Hepatocyte (in vitro differentiated cells): ENCODE measurements around the gene IKZF1. TPM values are rescaled to one million over a fixed set of nuclear protein-coding genes. Genes with fewer than 3 reads are reported as not detected.

ENCODE experiments used
- DNase-seq: peaks from one replicate; pipeline ENCODE4 v3.0.0-alpha.2; 2016; ENCODE audit warnings: low spot score
- H2AFZ ChIP-seq: fragments of 200-600 bp; sonication (generic); 2 replicates; pipeline ENCODE4 v1.6.0; 2016; ENCODE audit warnings: antibody characterized with exemption, mild to moderate bottlenecking
- H3K27ac ChIP-seq: fragments of 200-600 bp; sonication (generic); 2 replicates; pipeline ENCODE4 v1.5.1; 2016; ENCODE audit warnings: mild to moderate bottlenecking
- H3K27me3 ChIP-seq: fragments of 200-600 bp; sonication (generic); 2 replicates; pipeline ENCODE4 v1.6.1; 2016
- H3K36me3 ChIP-seq: fragments of 200-600 bp; sonication (generic); replicated peaks from 2 replicates; pipeline ENCODE4 v1.5.1; 2016; ENCODE audit warnings: low read depth; ENCODE audit not compliant: insufficient read depth
- H3K4me1 ChIP-seq: fragments of 200-600 bp; sonication (generic); 2 replicates; pipeline ENCODE4 v1.5.1; 2016; ENCODE audit warnings: mild to moderate bottlenecking, moderate library complexity; ENCODE audit not compliant: insufficient read depth
- H3K4me2 ChIP-seq: fragments of 200-600 bp; sonication (generic); 2 replicates; pipeline ENCODE4 v1.6.0; 2016
- H3K4me3 ChIP-seq: fragments of 200-600 bp; sonication (generic); 2 replicates; pipeline ENCODE4 v1.5.1; 2016; ENCODE audit warnings: mild to moderate bottlenecking
- H3K79me2 ChIP-seq: fragments of 200-600 bp; sonication (generic); 2 replicates; pipeline ENCODE4 v1.6.0; 2017; ENCODE audit warnings: mild to moderate bottlenecking
- H3K9me2 ChIP-seq: fragments of 200-600 bp; sonication (generic); replicated peaks from 2 replicates; pipeline ENCODE4 v1.6.0; 2017; ENCODE audit warnings: mild to moderate bottlenecking; ENCODE audit not compliant: insufficient read depth
- H3K9me3 ChIP-seq: fragments of 200-600 bp; sonication (generic); 2 replicates; pipeline ENCODE4 v1.5.1; 2016; ENCODE audit warnings: low read depth, mild to moderate bottlenecking
- H4K20me1 ChIP-seq: fragments of 200-600 bp; sonication (generic); 2 replicates; pipeline ENCODE4 v1.6.0; 2016; ENCODE audit warnings: mild to moderate bottlenecking; ENCODE audit not compliant: insufficient read depth, poor library complexity, severe bottlenecking
- CTCF ChIP-seq: fragments of 200-600 bp; sonication (generic); IDR thresholded peaks from 2 replicates; pipeline ENCODE4 v1.5.1; 2016; ENCODE audit warnings: antibody characterized with exemption, mild to moderate bottlenecking; ENCODE audit not compliant: poor library complexity
- EZH2 ChIP-seq: fragments of 200-600 bp; sonication (generic); IDR thresholded peaks from 2 replicates; pipeline ENCODE4 v1.6.1; 2016; ENCODE audit warnings: antibody characterized with exemption, mild to moderate bottlenecking, borderline replicate concordance
- EZH2phosphoT487 ChIP-seq: fragments of 200-600 bp; sonication (generic); IDR thresholded peaks from one replicate; pipeline ENCODE4 v1.6.1; 2018; ENCODE audit warnings: antibody characterized with exemption, mild to moderate bottlenecking, low read depth, moderate library complexity; ENCODE audit not compliant: unreplicated experiment, severe bottlenecking
- WGBS: methylation state at CpG from one replicate; pipeline ENCODE4 v1.1.6; 2016; ENCODE audit warnings: low lambda C conversion rate; ENCODE audit errors: missing lambda C conversion rate; 5-methylcytosine and 5-hydroxymethylcytosine counted together
- polyA plus RNA-seq: library from polyadenylated mRNA; unstranded; fragments of >200 nt; fragmentation: Nextera tagmentation; extraction: Ambion mirVana; gene quantifications from 2 replicates; pipeline ENCODE4 v1.2.1, GENCODE V29; 2016
- total RNA-seq: library from RNA; depleted of rRNA; stranded (reverse); fragments of >200 nt; gene quantifications from 2 replicates; pipeline ENCODE4 v1.2.3, GENCODE V29; 2014

IKZF1 gene
- total and polyA plus RNA-seq, 2 experiments from 2014 or later = 0.16 to 0.47 TPM

- H3K36me3 ChIP-seq = no peaks in the 10 kb centered on the region
- TF ChIP-seq EZH2 (no peak), EZH2phosphoT487 (no peak), CTCF (no peak)
- 93% methylated on average over 9 of the region's 9 CpGs for WGBS
- H2AFZ ChIP-seq = no peak overlapping the region
- no peak overlapping the region for H3K27ac ChIP-seq
- H3K9me3 ChIP-seq = no peaks in the 10 kb centered on the region
- no peaks in the 10 kb centered on the region for H3K79me2 ChIP-seq
- no peaks in the 10 kb centered on the region for H3K4me1 ChIP-seq
- DNase-seq = no peak
- no peaks in the 10 kb centered on the region for H3K9me2 ChIP-seq
- no peaks in the 10 kb centered on the region for H4K20me1 ChIP-seq
- no peak overlapping the region for H3K4me3 ChIP-seq
- H3K4me2 ChIP-seq = no peak overlapping the region
- H3K27me3 ChIP-seq = no peaks in the 10 kb centered on the region
These were observed 49.5 kb downstream of the IKZF1 start for GRCh38 chr7:50353894-50354595.

DNA sequence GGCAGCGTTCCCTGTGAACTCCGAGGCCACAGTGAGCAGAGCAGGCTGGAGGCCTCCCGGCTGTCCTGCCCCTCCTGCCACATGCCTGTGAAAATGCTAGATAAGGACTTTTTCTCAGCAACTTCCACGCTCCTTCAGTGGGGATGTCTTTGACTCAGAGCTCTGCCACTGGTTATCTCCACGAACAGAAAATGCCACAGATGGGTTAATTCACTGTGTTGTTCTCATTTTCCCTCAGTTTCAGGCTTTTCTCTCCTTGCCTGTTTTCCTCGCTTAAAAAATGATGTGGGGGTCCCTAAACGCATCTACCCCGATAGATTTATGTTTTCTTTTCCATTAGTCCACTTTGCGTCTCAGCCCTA lies 51.3 kb downstream of the IKZF1 start:
- no peaks in the 10 kb centered on the region for H3K36me3 ChIP-seq
- H3K4me2 ChIP-seq = no peak overlapping the region
- 56% methylated on average over 9 of the region's 9 CpGs for WGBS
- H3K27ac ChIP-seq = no peak overlapping the region
- H3K4me3 ChIP-seq = no peak overlapping the region
- H3K27me3 ChIP-seq = no peaks in the 10 kb centered on the region
- no peaks in the 10 kb centered on the region for H3K9me3 ChIP-seq
- no peaks in the 10 kb centered on the region for H4K20me1 ChIP-seq
- TF ChIP-seq CTCF (no peak), EZH2 (no peak), EZH2phosphoT487 (no peak)
- DNase-seq = peak; percentile 26
- H2AFZ ChIP-seq = no peak overlapping the region
- peaks cover 6% of the 10 kb centered on the region for H3K4me1 ChIP-seq
- no peaks in the 10 kb centered on the region for H3K79me2 ChIP-seq
- H3K9me2 ChIP-seq = no peaks in the 10 kb centered on the region

GRCh38 chr7:50356212-50356944 lies 51.9 kb downstream of the IKZF1 start:
- no peak overlapping the region for H3K4me2 ChIP-seq
- no peaks in the 10 kb centered on the region for H3K9me2 ChIP-seq
- WGBS = 96% methylated on average over 15 of the region's 15 CpGs
- H3K27ac ChIP-seq = no peak overlapping the region
- no peaks in the 10 kb centered on the region for H3K79me2 ChIP-seq
- TF ChIP-seq EZH2 (no peak), CTCF (no peak), EZH2phosphoT487 (no peak)
- H3K9me3 ChIP-seq = no peaks in the 10 kb centered on the region
- no peak overlapping the region for H2AFZ ChIP-seq
- no peak for DNase-seq
- no peaks in the 10 kb centered on the region for H3K27me3 ChIP-seq
- no peak overlapping the region for H3K4me3 ChIP-seq
- H3K4me1 ChIP-seq = peaks cover 6% of the 10 kb centered on the region
- no peaks in the 10 kb centered on the region for H4K20me1 ChIP-seq
- no peaks in the 10 kb centered on the region for H3K36me3 ChIP-seq
